Measurements from ENCODE around the gene ZNF438.

ZNF438 gene

DNA sequence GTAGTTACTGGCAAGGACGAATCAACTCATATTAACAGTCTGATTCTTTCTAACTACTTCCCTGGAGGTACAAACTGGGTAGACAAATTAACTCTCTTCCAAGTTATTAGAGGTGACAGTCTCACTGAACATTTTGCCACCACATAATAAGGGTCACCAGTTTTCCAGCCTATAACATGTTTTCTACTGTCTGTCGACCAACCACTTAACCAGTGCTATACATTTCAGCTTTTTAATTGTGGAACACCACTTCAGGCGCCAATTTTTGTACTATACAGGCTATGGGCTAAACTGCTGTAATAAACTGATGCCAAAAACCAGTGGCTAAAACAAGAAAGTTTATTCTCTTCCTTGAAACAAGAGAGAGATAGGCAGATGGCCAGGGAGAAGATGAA is 13.3 kb downstream of the ZNF438 start:
- H3K4me1 ChIP-seq (ENCODE audit: low read depth, poor library complexity, severe bottlenecking), result peaks cover 11% of the 10 kb centered on the region
- no peak overlapping the region for H3K4me3 ChIP-seq (IDR thresholded peaks at IDR 0.05; ENCODE audit: insufficient read depth, low read depth, low read length)
- TF ChIP-seq, protein P1, sequence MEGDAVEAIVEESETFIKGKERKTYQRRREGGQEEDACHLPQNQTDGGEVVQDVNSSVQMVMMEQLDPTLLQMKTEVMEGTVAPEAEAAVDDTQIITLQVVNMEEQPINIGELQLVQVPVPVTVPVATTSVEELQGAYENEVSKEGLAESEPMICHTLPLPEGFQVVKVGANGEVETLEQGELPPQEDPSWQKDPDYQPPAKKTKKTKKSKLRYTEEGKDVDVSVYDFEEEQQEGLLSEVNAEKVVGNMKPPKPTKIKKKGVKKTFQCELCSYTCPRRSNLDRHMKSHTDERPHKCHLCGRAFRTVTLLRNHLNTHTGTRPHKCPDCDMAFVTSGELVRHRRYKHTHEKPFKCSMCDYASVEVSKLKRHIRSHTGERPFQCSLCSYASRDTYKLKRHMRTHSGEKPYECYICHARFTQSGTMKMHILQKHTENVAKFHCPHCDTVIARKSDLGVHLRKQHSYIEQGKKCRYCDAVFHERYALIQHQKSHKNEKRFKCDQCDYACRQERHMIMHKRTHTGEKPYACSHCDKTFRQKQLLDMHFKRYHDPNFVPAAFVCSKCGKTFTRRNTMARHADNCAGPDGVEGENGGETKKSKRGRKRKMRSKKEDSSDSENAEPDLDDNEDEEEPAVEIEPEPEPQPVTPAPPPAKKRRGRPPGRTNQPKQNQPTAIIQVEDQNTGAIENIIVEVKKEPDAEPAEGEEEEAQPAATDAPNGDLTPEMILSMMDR (conservative IDR thresholded peaks at IDR 0.05; ENCODE audit: low read depth, low read length), result no peak
- no peak overlapping the region for H3K9ac ChIP-seq
- H3K4me2 ChIP-seq, result no peak overlapping the region
- H3K36me3 ChIP-seq (ENCODE audit: insufficient read depth), result no peaks in the 10 kb centered on the region
- H2AFZ ChIP-seq (ENCODE audit: low read depth), result no peak overlapping the region
- no peaks in the 10 kb centered on the region for H3K79me2 ChIP-seq (ENCODE audit: insufficient read depth, low read depth)
- H3K27ac ChIP-seq, result no peak overlapping the region
- no peaks in the 10 kb centered on the region for H3K27me3 ChIP-seq (ENCODE audit: insufficient read depth, low read depth)
- H4K20me1 ChIP-seq (ENCODE audit: insufficient read depth), result no peaks in the 10 kb centered on the region

DNA sequence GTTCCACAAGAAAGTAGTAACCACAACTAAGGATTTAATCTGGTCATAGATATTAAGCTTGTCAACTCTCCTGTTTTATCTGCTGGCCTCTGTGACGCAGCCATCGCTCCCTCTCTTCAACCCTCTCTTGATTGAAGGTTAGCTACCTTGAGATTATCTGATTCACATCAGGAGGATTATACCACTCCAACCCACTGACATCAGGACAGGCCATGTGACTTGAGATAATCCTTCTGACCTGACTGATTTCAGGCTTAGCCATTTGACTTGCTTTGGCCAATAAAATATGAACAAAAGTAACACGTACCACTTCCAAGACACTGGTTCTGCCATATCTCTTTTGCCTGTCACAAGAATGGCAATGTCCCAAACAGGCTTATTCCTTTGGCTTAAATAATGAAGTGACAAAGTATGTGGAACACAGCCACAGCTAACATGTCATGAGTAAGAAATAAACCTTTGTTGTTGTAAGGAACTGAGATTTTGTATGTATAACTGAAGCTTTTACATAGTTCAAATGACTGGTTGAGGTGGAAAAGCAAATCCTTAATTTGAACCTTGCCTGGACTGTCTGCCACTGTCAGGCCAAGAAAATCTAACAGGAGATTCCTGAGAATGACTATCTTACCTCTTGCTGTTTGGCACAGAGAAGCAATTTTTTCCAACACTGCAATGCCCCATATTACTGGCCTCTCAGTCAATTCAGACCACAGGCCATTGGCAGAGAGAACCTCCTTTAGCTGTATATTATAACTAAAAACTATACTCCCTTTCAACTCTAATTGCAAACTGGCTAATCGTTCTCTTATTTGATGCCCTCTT is 13.9 kb downstream of the ZNF438 start:
- Histone ChIP-seq H3K4me2 (no peak overlapping the region), H3K4me3 (IDR thresholded peaks at IDR 0.05; ENCODE audit: insufficient read depth, low read depth, low read length) (no peak overlapping the region), H3K79me2 (ENCODE audit: insufficient read depth, low read depth) (no peaks in the 10 kb centered on the region), H3K27ac (no peak overlapping the region), H4K20me1 (ENCODE audit: insufficient read depth) (no peaks in the 10 kb centered on the region), H3K4me1 (ENCODE audit: low read depth, poor library complexity, severe bottlenecking) (peaks cover 11% of the 10 kb centered on the region), H3K27me3 (ENCODE audit: insufficient read depth, low read depth) (no peaks in the 10 kb centered on the region), H3K9ac (no peak overlapping the region), H2AFZ (ENCODE audit: low read depth) (no peak overlapping the region), H3K36me3 (ENCODE audit: insufficient read depth) (no peaks in the 10 kb centered on the region)
- TF ChIP-seq, protein P1 (conservative IDR thresholded peaks at IDR 0.05; ENCODE audit: low read depth, low read length), result no peak

DNA sequence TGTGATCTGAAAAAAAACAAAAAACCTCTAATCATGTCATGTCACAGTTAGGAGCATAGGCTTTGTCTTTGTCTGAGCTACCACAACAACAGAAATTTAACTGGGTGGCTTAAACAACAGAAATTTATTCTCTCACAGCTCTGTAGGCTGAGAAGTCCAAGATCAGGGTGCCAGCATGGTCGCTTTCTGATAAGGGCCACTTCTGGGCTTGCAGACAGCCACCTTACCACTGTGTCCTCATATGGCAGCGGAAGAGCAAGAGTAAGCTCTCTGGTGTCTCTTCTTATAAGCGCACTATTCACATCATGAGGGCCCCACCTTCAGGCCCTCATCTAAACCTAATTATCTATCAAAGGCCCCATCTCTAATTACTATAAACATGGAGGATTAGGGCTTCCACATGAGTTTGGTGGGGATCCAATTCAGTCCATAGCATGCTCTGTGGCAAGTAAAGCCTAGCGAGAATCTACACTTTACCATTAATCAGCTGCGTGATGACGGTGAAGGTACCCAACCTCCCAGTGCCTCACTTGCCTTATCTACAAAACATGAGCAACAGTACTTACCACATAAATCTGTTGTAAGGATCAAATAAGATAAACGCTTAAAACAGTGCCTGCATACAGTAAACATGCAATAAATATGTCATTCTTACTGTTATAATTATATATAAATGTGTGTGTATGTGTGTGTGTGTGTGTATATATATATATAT is 17.3 kb downstream of the ZNF438 start:
- no peak overlapping the region for H2AFZ ChIP-seq (ENCODE audit: low read depth)
- H3K4me3 ChIP-seq (IDR thresholded peaks at IDR 0.05; ENCODE audit: insufficient read depth, low read depth, low read length), result no peak overlapping the region
- TF ChIP-seq, protein P1 (conservative IDR thresholded peaks at IDR 0.05; ENCODE audit: low read depth, low read length), result no peak
- peaks cover 2% of the 10 kb centered on the region for H3K4me1 ChIP-seq (ENCODE audit: low read depth, poor library complexity, severe bottlenecking)
- H3K9ac ChIP-seq, result no peak overlapping the region
- no peaks in the 10 kb centered on the region for H4K20me1 ChIP-seq (ENCODE audit: insufficient read depth)
- no peaks in the 10 kb centered on the region for H3K27me3 ChIP-seq (ENCODE audit: insufficient read depth, low read depth)
- H3K79me2 ChIP-seq (ENCODE audit: insufficient read depth, low read depth), result no peaks in the 10 kb centered on the region
- no peak overlapping the region for H3K27ac ChIP-seq
- H3K36me3 ChIP-seq (ENCODE audit: insufficient read depth), result no peaks in the 10 kb centered on the region
- no peak overlapping the region for H3K4me2 ChIP-seq

DNA sequence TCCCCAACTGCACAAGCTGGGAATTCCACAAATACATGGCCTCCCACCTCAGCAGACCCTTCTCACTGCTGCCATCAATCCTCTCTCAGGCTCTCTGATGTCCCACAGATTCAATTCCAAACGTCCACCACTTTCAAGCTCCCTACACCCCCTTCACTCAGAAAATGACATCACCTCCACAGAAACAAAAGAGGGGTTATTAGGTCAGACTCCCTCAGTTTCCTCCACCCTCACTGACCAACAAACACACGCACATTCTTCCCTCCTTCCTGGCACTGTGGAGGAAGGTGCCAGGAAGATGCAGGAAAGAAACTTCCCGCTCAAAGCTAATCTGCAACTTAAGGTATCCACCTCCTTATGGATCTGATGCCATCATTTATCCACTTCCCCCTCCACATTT is 18.3 kb downstream of the ZNF438 start:
- TF ChIP-seq, protein P1 (conservative IDR thresholded peaks at IDR 0.05; ENCODE audit: low read depth, low read length), result no peak
- H3K27ac ChIP-seq, result no peak overlapping the region
- no peaks in the 10 kb centered on the region for H3K36me3 ChIP-seq (ENCODE audit: insufficient read depth)
- H3K79me2 ChIP-seq (ENCODE audit: insufficient read depth, low read depth), result no peaks in the 10 kb centered on the region
- H3K27me3 ChIP-seq (ENCODE audit: insufficient read depth, low read depth), result no peaks in the 10 kb centered on the region
- no peaks in the 10 kb centered on the region for H4K20me1 ChIP-seq (ENCODE audit: insufficient read depth)
- H3K4me3 ChIP-seq (IDR thresholded peaks at IDR 0.05; ENCODE audit: insufficient read depth, low read depth, low read length), result no peak overlapping the region
- H2AFZ ChIP-seq (ENCODE audit: low read depth), result no peak overlapping the region
- H3K4me2 ChIP-seq, result no peak overlapping the region
- H3K4me1 ChIP-seq (ENCODE audit: low read depth, poor library complexity, severe bottlenecking), result peaks cover 7% of the 10 kb centered on the region
- no peak overlapping the region for H3K9ac ChIP-seq
